HepG2 (cell line): ENCODE results near the gene SLC25A22. TPM values are rescaled to one million over a fixed set of nuclear protein-coding genes. Genes with fewer than 3 reads are reported as not detected.

Source experiments
- HNRNPL ChIP-seq: fragments of 200-400 bp; formaldehyde crosslinking; IDR thresholded peaks from 2 replicates; pipeline ENCODE4 v1.6.1; 2017; ENCODE audit warnings: mild to moderate bottlenecking, low read depth, low read length
- MAFF ChIP-seq: IDR thresholded peaks from 2 replicates; pipeline ENCODE4 v1.6.1; 2011; ENCODE audit warnings: low read depth, low read length, improper control_type of control experiment
- MYC ChIP-seq: sonication (generic); formaldehyde crosslinking; IDR thresholded peaks from 2 replicates; pipeline ENCODE4 v1.9.0; 2021; ENCODE audit warnings: missing genetic modification reagents, borderline replicate concordance
- PLRG1 ChIP-seq: fragments of 450-650 bp; conservative IDR thresholded peaks from 2 replicates; pipeline ENCODE4 v1.6.1; 2016
- RXRA ChIP-seq: sonication (generic); formaldehyde crosslinking; IDR thresholded peaks from 2 replicates; pipeline ENCODE4 v1.5.1; 2020; ENCODE audit warnings: missing genetic modification reagents
- TERF1 ChIP-seq: sonication (generic); formaldehyde crosslinking; IDR thresholded peaks from 2 replicates; pipeline ENCODE4 v1.8.0; 2022; ENCODE audit warnings: mild to moderate bottlenecking, missing genetic modification reagents, moderate library complexity
- TOPORS ChIP-seq: sonication (generic); formaldehyde crosslinking; IDR thresholded peaks from 2 replicates; pipeline ENCODE4 v1.8.0; 2023; ENCODE audit warnings: mild to moderate bottlenecking, missing genetic modification reagents
- ZNF17 ChIP-seq: sonication (generic); formaldehyde crosslinking; IDR thresholded peaks from 2 replicates; pipeline ENCODE4 v1.5.0; 2020; ENCODE audit warnings: mild to moderate bottlenecking, missing genetic modification reagents
- ZNF180 ChIP-seq: sonication (generic); formaldehyde crosslinking; IDR thresholded peaks from 2 replicates; pipeline ENCODE4 v1.4.0; 2020; ENCODE audit warnings: low read depth, missing genetic modification reagents, borderline replicate concordance
- polyA plus RNA-seq, 8 experiments: library from polyadenylated mRNA; depleted of rRNA in 3 of 8; stranded (reverse) in 7 of 8; unstranded in 1 of 8; fragments of >200 nt; fragmentation: Illumina TruSeq in 4 of 8; extraction: Trizol in 4 of 8; gene quantifications; 2 replicates each; pipeline versions ENCODE4 v1.2.1 to v1.2.3, GENCODE V29; 2011 to 2016; ENCODE audit warnings: low read depth in 4 of 8, missing spikeins in 1 of 8, mixed read lengths in 1 of 8; ENCODE audit not compliant: insufficient read depth in 1 of 8
- total RNA-seq, 5 experiments: library from RNA; depleted of rRNA; stranded (reverse); fragments of >200 nt; fragmentation: Illumina TruSeq; extraction: Trizol; gene quantifications; 2 replicates each; pipeline ENCODE4 v1.2.3, GENCODE V29; 2016; ENCODE audit warnings: low read depth in 1 of 5
- TF ChIP-seq, protein P1 (sequence below): sonication (generic); formaldehyde crosslinking; IDR thresholded peaks from 2 replicates; pipeline ENCODE4 v1.4.0; 2020; ENCODE audit warnings: mild to moderate bottlenecking, missing genetic modification reagents
- TF ChIP-seq, protein P2 (sequence below): sonication (generic); formaldehyde crosslinking; IDR thresholded peaks from 2 replicates; pipeline ENCODE4 v1.4.0; 2020; ENCODE audit warnings: low read depth, missing genetic modification reagents
- TF ChIP-seq, protein P3 (sequence below): sonication (generic); formaldehyde crosslinking; IDR thresholded peaks from 2 replicates; pipeline ENCODE4 v1.4.0; 2020; ENCODE audit warnings: missing genetic modification reagents
- TF ChIP-seq, protein P4 (sequence below): sonication (generic); formaldehyde crosslinking; IDR thresholded peaks from 2 replicates; pipeline ENCODE4 v1.4.0; 2020; ENCODE audit warnings: missing genetic modification reagents, borderline replicate concordance

The SLC25A22 gene
- total and polyA plus RNA-seq, 2 of the 13 experiments (the other 11 are each of a cell fraction or from before 2014, with no cell fraction given) = 12.4 to 19.2 TPM

DNA sequence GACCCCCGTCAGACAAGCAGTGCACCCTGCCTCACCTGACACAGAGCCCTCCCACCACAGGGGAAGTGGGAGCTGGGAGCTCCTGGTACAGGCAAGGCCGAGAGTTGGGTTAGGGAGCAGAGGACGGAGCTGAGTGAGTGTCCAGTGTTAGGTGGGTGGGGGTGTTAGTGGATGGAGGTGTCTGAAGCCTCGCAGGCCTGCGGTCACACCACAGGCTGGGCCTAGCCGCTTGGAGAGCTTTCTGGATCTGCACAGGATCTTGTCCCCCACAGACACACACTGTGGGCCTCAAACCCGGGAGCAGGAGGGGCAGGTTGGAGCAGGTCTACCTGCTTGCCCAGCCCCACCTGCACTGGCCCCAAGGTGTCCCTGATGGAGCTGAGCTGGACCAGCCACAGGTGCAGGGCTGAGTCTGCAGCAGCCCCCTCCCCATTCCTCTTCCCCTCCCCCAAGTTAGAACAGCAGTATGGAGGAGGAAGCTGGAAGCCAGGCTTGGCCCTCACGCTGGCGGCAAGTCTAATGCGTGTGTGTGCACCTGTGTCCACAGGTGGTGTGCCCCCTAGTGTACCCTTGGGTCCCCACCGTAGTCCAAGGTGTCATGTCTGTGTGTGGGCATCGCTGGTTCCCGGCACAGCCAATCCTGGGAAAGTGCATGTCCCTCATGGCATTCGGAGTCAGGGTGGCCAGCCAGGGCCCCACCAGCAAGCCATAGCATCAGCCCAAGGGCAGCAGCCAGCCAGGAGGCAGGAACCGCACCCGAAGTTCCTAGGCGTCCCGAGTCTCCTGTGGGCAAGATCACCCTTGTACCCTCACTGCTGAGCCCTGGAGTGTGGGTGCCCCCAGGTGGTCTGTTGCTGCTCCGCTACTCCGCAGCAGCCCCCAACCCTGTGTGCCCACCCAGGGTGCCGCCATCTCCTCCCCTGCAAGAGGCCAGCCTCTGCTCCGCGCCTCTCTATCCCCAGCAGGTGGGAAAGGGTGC is 18.8 kb downstream of the SLC25A22 start (continued):
- TF ChIP-seq, protein P1, sequence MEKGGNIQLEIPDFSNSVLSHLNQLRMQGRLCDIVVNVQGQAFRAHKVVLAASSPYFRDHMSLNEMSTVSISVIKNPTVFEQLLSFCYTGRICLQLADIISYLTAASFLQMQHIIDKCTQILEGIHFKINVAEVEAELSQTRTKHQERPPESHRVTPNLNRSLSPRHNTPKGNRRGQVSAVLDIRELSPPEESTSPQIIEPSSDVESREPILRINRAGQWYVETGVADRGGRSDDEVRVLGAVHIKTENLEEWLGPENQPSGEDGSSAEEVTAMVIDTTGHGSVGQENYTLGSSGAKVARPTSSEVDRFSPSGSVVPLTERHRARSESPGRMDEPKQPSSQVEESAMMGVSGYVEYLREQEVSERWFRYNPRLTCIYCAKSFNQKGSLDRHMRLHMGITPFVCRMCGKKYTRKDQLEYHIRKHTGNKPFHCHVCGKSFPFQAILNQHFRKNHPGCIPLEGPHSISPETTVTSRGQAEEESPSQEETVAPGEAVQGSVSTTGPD (CRISPR knock-in tag) = no peak
- TF ChIP-seq MAFF = no peak
- TF ChIP-seq HNRNPL = 0 out of 2 replicates have a peak, but pooled peaks have one; percentile 62
- TF ChIP-seq PLRG1 = no peak
- TF ChIP-seq RXRA (CRISPR knock-in tag) = 0 out of 2 replicates have a peak, but pooled peaks have one; percentile 12
- TF ChIP-seq ZNF180 = no peak
- TF ChIP-seq, protein P2, sequence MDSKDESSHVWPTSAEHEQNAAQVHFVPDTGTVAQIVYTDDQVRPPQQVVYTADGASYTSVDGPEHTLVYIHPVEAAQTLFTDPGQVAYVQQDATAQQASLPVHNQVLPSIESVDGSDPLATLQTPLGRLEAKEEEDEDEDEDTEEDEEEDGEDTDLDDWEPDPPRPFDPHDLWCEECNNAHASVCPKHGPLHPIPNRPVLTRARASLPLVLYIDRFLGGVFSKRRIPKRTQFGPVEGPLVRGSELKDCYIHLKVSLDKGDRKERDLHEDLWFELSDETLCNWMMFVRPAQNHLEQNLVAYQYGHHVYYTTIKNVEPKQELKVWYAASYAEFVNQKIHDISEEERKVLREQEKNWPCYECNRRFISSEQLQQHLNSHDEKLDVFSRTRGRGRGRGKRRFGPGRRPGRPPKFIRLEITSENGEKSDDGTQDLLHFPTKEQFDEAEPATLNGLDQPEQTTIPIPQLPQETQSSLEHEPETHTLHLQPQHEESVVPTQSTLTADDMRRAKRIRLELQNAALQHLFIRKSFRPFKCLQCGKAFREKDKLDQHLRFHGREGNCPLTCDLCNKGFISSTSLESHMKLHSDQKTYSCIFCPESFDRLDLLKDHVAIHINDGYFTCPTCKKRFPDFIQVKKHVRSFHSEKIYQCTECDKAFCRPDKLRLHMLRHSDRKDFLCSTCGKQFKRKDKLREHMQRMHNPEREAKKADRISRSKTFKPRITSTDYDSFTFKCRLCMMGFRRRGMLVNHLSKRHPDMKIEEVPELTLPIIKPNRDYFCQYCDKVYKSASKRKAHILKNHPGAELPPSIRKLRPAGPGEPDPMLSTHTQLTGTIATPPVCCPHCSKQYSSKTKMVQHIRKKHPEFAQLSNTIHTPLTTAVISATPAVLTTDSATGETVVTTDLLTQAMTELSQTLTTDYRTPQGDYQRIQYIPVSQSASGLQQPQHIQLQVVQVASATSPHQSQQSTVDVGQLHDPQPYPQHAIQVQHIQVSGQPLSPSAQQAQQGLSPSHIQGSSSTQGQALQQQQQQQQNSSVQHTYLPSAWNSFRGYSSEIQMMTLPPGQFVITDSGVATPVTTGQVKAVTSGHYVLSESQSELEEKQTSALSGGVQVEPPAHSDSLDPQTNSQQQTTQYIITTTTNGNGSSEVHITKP (CRISPR knock-in tag) = no peak
- no peak for TF ChIP-seq ZNF17 (CRISPR knock-in tag)
- no peak for TF ChIP-seq TERF1 (CRISPR knock-in tag)
- 0 out of 2 replicates have a peak, but pooled peaks have one; percentile 21 for TF ChIP-seq MYC (CRISPR knock-in tag)
- TF ChIP-seq, protein P3, sequence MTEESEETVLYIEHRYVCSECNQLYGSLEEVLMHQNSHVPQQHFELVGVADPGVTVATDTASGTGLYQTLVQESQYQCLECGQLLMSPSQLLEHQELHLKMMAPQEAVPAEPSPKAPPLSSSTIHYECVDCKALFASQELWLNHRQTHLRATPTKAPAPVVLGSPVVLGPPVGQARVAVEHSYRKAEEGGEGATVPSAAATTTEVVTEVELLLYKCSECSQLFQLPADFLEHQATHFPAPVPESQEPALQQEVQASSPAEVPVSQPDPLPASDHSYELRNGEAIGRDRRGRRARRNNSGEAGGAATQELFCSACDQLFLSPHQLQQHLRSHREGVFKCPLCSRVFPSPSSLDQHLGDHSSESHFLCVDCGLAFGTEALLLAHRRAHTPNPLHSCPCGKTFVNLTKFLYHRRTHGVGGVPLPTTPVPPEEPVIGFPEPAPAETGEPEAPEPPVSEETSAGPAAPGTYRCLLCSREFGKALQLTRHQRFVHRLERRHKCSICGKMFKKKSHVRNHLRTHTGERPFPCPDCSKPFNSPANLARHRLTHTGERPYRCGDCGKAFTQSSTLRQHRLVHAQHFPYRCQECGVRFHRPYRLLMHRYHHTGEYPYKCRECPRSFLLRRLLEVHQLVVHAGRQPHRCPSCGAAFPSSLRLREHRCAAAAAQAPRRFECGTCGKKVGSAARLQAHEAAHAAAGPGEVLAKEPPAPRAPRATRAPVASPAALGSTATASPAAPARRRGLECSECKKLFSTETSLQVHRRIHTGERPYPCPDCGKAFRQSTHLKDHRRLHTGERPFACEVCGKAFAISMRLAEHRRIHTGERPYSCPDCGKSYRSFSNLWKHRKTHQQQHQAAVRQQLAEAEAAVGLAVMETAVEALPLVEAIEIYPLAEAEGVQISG (CRISPR knock-in tag) = no peak
- TF ChIP-seq, protein P4, sequence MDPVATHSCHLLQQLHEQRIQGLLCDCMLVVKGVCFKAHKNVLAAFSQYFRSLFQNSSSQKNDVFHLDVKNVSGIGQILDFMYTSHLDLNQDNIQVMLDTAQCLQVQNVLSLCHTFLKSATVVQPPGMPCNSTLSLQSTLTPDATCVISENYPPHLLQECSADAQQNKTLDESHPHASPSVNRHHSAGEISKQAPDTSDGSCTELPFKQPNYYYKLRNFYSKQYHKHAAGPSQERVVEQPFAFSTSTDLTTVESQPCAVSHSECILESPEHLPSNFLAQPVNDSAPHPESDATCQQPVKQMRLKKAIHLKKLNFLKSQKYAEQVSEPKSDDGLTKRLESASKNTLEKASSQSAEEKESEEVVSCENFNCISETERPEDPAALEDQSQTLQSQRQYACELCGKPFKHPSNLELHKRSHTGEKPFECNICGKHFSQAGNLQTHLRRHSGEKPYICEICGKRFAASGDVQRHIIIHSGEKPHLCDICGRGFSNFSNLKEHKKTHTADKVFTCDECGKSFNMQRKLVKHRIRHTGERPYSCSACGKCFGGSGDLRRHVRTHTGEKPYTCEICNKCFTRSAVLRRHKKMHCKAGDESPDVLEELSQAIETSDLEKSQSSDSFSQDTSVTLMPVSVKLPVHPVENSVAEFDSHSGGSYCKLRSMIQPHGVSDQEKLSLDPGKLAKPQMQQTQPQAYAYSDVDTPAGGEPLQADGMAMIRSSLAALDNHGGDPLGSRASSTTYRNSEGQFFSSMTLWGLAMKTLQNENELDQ (CRISPR knock-in tag) = no peak
- TF ChIP-seq TOPORS (CRISPR knock-in tag) = no peak
